Colonic mucosa (tissue), 4 donors: ENCODE data around the gene PTPRE. TPM values are rescaled to one million over a fixed set of nuclear protein-coding genes. Genes with fewer than 3 reads are reported as not detected.

ENCODE experiments used
- DNase-seq: peaks from one replicate; pipeline ENCODE4 v3.0.0-alpha.2; 2020
- H3K27ac ChIP-seq: fragments of 200-600 bp; one replicate; pipeline ENCODE4 v1.8.0; 2021
- H3K27me3 ChIP-seq: fragments of 200-600 bp; one replicate; pipeline ENCODE4 v1.8.0; 2021
- H3K36me3 ChIP-seq: fragments of 200-600 bp; one replicate; pipeline ENCODE4 v1.8.0; 2021
- H3K4me1 ChIP-seq: fragments of 200-600 bp; one replicate; pipeline ENCODE4 v1.8.0; 2021; ENCODE audit warnings: mild to moderate bottlenecking
- H3K4me3 ChIP-seq: fragments of 200-600 bp; one replicate; pipeline ENCODE4 v1.8.0; 2021
- H3K9ac ChIP-seq, 2 donors: one replicate each; pipeline ENCODE4 v1.7.0; 2013; ENCODE audit warnings: control low read depth in 2 of 2, low read depth in 2 of 2, low read length in 2 of 2
- H3K9me3 ChIP-seq: fragments of 200-600 bp; one replicate; pipeline ENCODE4 v1.8.0; 2021
- intact Hi-C: fragments of 100-400 bp; cut with DNase I; formaldehyde crosslinking; loops from one replicate; pipeline ENCODE4 v1.14.1; 2022
- total RNA-seq, 2 donors: library from RNA; stranded (reverse); fragmentation: NEBNext Ultra II Directional in 1 of 2; extraction: Animal tissue kit (Norgen Biotek cat#: 25700) in 1 of 2; gene quantifications; one replicate each; pipeline ENCODE4 v1.2.1, GENCODE V29; 2021
- TF ChIP-seq, protein P1 (sequence below): fragments of 200-600 bp; IDR thresholded peaks from one replicate; pipeline ENCODE4 v1.8.0; 2022; ENCODE audit warnings: antibody characterized with exemption, mild to moderate bottlenecking
- donor health status: healthy.
- donor health status: DM: no; HTN: no; CAD: no.
- donor health status: DM: no; HTN: no; CAD: no.

PTPRE gene
- total RNA-seq, 2 donors from 2014 or later, result 15.9 to 18.8 TPM

DNA sequence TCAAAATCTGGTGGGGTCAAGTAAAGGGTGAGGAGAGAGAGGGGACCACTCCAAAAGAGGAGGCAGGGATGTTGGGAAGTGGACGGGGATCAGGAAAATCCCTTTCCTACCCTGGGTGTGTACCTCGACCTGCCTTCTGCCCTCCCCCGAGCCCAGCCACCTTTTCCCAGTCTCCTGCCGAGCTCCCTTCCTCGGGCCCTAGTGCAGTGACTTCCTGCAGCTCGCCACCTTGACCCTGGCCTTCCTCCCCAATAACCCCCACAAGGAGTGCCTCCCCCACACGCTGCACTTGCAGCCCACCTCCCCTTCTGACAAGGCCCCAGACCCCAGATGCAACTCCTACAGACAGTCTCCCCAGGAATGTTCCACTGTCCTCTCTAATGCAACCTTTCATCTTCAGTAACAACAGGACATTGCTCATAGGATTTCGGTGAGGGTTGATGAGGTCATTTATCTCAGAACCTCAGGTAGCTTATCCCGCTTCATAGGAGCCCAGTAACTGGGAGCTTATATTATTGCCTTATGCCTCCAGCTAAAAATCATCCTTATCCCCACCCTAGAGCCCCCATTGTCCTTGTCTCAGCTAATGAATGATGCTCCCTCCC is 129.2 kb downstream of the PTPRE start:
- H3K9me3 ChIP-seq, result no peaks in the 10 kb centered on the region
- no peak overlapping the region for H3K4me3 ChIP-seq
- H3K27me3 ChIP-seq, result no peaks in the 10 kb centered on the region
- H3K4me1 ChIP-seq, result no peaks in the 10 kb centered on the region
- no peak for DNase-seq
- H3K27ac ChIP-seq, result no peak overlapping the region
- H3K36me3 ChIP-seq, result no peaks in the 10 kb centered on the region
- intact Hi-C loops, result no loop called here
- no peak overlapping the region for H3K9ac ChIP-seq
- TF ChIP-seq, protein P1, sequence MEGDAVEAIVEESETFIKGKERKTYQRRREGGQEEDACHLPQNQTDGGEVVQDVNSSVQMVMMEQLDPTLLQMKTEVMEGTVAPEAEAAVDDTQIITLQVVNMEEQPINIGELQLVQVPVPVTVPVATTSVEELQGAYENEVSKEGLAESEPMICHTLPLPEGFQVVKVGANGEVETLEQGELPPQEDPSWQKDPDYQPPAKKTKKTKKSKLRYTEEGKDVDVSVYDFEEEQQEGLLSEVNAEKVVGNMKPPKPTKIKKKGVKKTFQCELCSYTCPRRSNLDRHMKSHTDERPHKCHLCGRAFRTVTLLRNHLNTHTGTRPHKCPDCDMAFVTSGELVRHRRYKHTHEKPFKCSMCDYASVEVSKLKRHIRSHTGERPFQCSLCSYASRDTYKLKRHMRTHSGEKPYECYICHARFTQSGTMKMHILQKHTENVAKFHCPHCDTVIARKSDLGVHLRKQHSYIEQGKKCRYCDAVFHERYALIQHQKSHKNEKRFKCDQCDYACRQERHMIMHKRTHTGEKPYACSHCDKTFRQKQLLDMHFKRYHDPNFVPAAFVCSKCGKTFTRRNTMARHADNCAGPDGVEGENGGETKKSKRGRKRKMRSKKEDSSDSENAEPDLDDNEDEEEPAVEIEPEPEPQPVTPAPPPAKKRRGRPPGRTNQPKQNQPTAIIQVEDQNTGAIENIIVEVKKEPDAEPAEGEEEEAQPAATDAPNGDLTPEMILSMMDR, result no peak

DNA sequence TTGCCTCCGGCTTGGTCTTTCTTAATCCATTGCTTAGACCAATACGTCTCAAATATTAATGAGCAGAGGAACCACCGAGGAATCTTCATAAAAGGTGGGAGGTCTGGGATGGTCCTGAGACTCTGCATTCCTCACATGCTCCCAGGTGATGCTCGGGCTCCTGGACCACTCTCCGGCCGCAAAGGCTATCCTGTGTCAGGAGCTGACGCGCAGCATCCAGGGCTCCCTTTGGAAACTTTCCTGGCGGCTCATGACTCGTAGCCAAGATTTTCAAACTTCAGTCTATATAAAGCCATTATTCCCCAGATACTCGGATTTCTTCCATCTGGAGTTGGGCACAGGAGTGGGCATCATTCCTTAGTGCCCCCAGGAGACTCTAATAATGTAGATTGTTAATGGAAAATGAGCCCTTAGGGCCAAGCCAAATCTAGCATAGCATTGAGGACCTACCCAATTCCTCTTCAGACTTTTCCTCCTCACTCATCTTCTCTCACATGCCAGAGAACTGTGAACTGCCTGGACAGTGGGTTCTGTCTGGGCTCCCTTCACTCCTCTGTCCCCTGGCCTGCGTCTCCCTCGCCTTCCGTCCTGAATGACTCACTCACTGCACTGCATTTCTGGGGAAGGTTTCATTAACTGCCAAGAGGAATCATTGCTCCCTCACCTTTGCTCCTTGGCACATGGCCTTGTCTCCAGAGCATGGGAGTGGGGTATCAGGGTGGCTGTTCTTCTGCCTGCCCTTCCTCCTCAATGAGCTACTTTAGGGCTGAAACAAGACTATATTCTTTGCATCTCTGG is 130.0 kb downstream of the PTPRE start:
- peak; percentile 69 for DNase-seq
- no peaks in the 10 kb centered on the region for H3K4me1 ChIP-seq
- H3K9me3 ChIP-seq, result no peaks in the 10 kb centered on the region
- no peaks in the 10 kb centered on the region for H3K36me3 ChIP-seq
- TF ChIP-seq, protein P1, result no peak
- H3K27ac ChIP-seq, result no peak overlapping the region
- intact Hi-C loops, result no loop called here
- H3K9ac ChIP-seq, result no peak overlapping the region
- H3K27me3 ChIP-seq, result no peaks in the 10 kb centered on the region
- no peak overlapping the region for H3K4me3 ChIP-seq

DNA sequence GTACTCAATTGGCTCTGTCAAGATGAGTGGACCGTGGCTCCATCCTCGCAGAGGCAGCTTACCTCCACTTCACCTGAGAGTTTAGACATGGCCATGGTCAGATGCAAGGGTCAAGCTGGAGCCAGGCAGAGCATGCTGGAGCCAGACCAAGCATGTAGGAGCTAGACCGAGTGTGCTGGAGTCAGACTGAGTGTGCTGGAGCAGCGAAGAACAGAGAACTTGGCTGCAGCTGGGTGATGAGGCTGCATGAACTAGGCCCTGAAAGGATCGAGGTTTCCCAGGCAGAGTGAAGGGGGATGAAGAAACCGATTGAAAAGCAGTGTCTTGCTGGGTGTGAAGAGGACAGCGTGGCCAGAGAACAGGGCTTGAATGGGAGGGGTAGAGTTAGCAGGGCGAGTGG is 133.2 kb downstream of the PTPRE start:
- Histone ChIP-seq H3K9ac (no peak overlapping the region), H3K4me3 (no peak overlapping the region), H3K4me1 (no peaks in the 10 kb centered on the region), H3K27me3 (no peaks in the 10 kb centered on the region), H3K27ac (no peak overlapping the region), H3K9me3 (no peaks in the 10 kb centered on the region), H3K36me3 (no peaks in the 10 kb centered on the region)
- TF ChIP-seq, protein P1, result no peak
- intact Hi-C loops, result no loop called here
- no peak for DNase-seq

DNA sequence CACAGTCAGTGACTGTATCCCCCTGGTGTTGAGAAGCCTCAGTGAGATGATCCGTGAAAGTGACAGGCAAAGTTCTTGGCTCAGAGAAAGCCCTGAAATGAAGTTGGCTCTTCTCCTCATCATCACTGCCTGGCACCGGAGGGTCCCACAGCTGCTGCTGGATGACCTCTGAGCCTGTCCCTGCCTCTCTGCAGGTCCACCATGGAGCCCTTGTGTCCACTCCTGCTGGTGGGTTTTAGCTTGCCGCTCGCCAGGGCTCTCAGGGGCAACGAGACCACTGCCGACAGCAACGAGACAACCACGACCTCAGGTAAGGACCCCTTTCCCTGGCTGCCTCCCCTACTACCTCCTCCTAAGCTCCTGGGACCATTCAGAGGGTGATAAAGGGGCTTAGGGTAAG is 133.8 kb downstream of the PTPRE start:
- no peak for DNase-seq
- no peaks in the 10 kb centered on the region for H3K4me1 ChIP-seq
- H3K27ac ChIP-seq, result no peak overlapping the region
- TF ChIP-seq, protein P1, result no peak
- no peaks in the 10 kb centered on the region for H3K36me3 ChIP-seq
- H3K9me3 ChIP-seq, result no peaks in the 10 kb centered on the region
- no peaks in the 10 kb centered on the region for H3K27me3 ChIP-seq
- intact Hi-C loops, result no loop called here
- no peak overlapping the region for H3K4me3 ChIP-seq
- no peak overlapping the region for H3K9ac ChIP-seq

DNA sequence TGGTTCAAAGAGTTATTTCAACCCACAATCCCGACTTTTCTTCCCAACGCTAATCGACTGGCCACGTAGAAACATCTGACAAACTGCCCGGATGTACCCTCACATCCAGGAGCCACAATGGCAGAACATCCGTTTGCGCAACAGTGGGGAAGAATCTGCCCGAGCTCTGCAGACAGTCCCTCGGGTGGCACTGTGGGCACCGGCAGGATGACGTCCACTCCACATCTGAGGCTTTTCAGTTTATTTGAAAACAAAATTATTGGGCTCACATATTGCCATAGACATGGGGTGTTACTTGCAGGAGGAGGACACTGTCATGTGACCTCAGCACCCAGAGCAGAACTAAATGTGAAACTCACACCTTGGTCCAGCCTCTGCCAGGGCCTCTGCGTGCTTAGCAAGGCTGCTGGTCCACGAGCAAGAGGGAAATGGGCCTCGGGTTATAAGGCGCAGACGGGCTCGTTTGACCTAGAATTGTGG is 135.3 kb downstream of the PTPRE start:
- DNase-seq, result no peak
- TF ChIP-seq, protein P1, result no peak
- Histone ChIP-seq H3K9ac (no peak overlapping the region), H3K36me3 (no peaks in the 10 kb centered on the region), H3K4me3 (no peak overlapping the region), H3K27ac (no peak overlapping the region), H3K27me3 (no peaks in the 10 kb centered on the region), H3K9me3 (no peaks in the 10 kb centered on the region), H3K4me1 (peaks cover 7% of the 10 kb centered on the region)
- intact Hi-C loops, result no loop called here
